Adipocyte (in vitro differentiated cells): ENCODE data around the gene ANAPC15.
A peak's percentile ranks its signal among the peaks of the same experiment; 100 is the strongest.
"Not testable (repeated sequence)": the region's sequence is repeated elsewhere in the genome, so short reads cannot be mapped to it uniquely, and the experiment has no call there.

Source experiments
- DNase-seq: peaks from one replicate; pipeline ENCODE4 v3.0.0-alpha.2; 2015; ENCODE audit warnings: low read depth
- H3K27me3 ChIP-seq: replicated peaks from 2 replicates; pipeline ENCODE4 v1.7.0; 2013; ENCODE audit warnings: mild to moderate bottlenecking, low read length, moderate library complexity; ENCODE audit not compliant: control insufficient read depth, insufficient read depth
- H3K36me3 ChIP-seq: 2 replicates; pipeline ENCODE4 v1.7.0; 2013; ENCODE audit warnings: low read length, mild to moderate bottlenecking, moderate library complexity; ENCODE audit not compliant: control insufficient read depth, insufficient read depth, severe bottlenecking
- H3K4me1 ChIP-seq: 2 replicates; pipeline ENCODE4 v1.7.0; 2013; ENCODE audit warnings: mild to moderate bottlenecking, low read length, moderate library complexity; ENCODE audit not compliant: control insufficient read depth, insufficient read depth
- H3K4me3 ChIP-seq: 2 replicates; pipeline ENCODE4 v1.7.0; 2013; ENCODE audit warnings: mild to moderate bottlenecking, low read length, moderate library complexity
- H3K9ac ChIP-seq: 2 replicates; pipeline ENCODE4 v1.7.0; 2013; ENCODE audit warnings: mild to moderate bottlenecking, low read length, moderate library complexity
- H3K9me3 ChIP-seq: 2 replicates; pipeline ENCODE4 v1.7.0; 2013; ENCODE audit warnings: mild to moderate bottlenecking, low read length, moderate library complexity; ENCODE audit not compliant: control insufficient read depth

Gene ANAPC15

GRCh38 chr11:72141066-72141465, 28.6 kb upstream of the ANAPC15 start:
- H3K36me3 ChIP-seq: no peaks in the 10 kb centered on the region
- no peak overlapping the region for H3K4me3 ChIP-seq
- H3K9me3 ChIP-seq: no peaks in the 10 kb centered on the region
- peak overlapping the region; percentile 53 for H3K9ac ChIP-seq
- DNase-seq: peak; percentile 81
- peaks cover 31% of the 10 kb centered on the region for H3K4me1 ChIP-seq
- H3K27me3 ChIP-seq: no peaks in the 10 kb centered on the region

- no peaks in the 10 kb centered on the region for H3K27me3 ChIP-seq
- no peak overlapping the region for H3K4me3 ChIP-seq
- H3K9ac ChIP-seq: peak overlapping the region; percentile 29
- peaks cover 31% of the 10 kb centered on the region for H3K4me1 ChIP-seq
- no peaks in the 10 kb centered on the region for H3K36me3 ChIP-seq
- no peak for DNase-seq
- H3K9me3 ChIP-seq: no peaks in the 10 kb centered on the region
These were observed 28.2 kb upstream of the ANAPC15 start for GRCh38 chr11:72140661-72141060.

- Histone ChIP-seq H3K9ac (no peak overlapping the region), H3K4me1 (peaks cover 21% of the 10 kb centered on the region), H3K4me3 (no peak overlapping the region), H3K27me3 (no peaks in the 10 kb centered on the region), H3K36me3 (no peaks in the 10 kb centered on the region), H3K9me3 (no peaks in the 10 kb centered on the region)
- DNase-seq: no peak
These were observed 27.0 kb upstream of the ANAPC15 start for GRCh38 chr11:72139500-72139899.

GRCh38 chr11:72138821-72139390, 26.4 kb upstream of the ANAPC15 start:
- no peaks in the 10 kb centered on the region for H3K36me3 ChIP-seq
- no peak overlapping the region for H3K9ac ChIP-seq
- DNase-seq: no peak
- no peak overlapping the region for H3K4me3 ChIP-seq
- H3K4me1 ChIP-seq: peaks cover 21% of the 10 kb centered on the region
- no peaks in the 10 kb centered on the region for H3K27me3 ChIP-seq
- H3K9me3 ChIP-seq: no peaks in the 10 kb centered on the region

GRCh38 chr11:72136684-72137262, 24.3 kb upstream of the ANAPC15 start:
- Histone ChIP-seq H3K36me3 (no peaks in the 10 kb centered on the region), H3K9ac (no peak overlapping the region), H3K4me1 (peaks cover 22% of the 10 kb centered on the region), H3K9me3 (no peaks in the 10 kb centered on the region), H3K27me3 (no peaks in the 10 kb centered on the region), H3K4me3 (no peak overlapping the region)
- DNase-seq: no peak

GRCh38 chr11:72135891-72136683, 23.6 kb upstream of the ANAPC15 start:
- Histone ChIP-seq H3K27me3 (no peaks in the 10 kb centered on the region), H3K4me3 (no peak overlapping the region), H3K9ac (no peak overlapping the region), H3K4me1 (peaks cover 17% of the 10 kb centered on the region), H3K36me3 (no peaks in the 10 kb centered on the region), H3K9me3 (no peaks in the 10 kb centered on the region)
- DNase-seq: no peak

GRCh38 chr11:72135473-72135872, 23.0 kb upstream of the ANAPC15 start, which contains the start of gene FOLR3:
Gene FOLR3, plus strand, starts transcription at chr11:72135725. Its CDS starts 228 bp downstream, at chr11:72135953.
- H3K27me3 ChIP-seq, H3K9ac ChIP-seq, H3K4me3 ChIP-seq, H3K9me3 ChIP-seq, DNase-seq, H3K36me3 ChIP-seq: not testable (repeated sequence)
- peaks cover 11% of the 10 kb centered on the region for H3K4me1 ChIP-seq

- Histone ChIP-seq H3K36me3 (no peaks in the 10 kb centered on the region), H3K9ac (no peak overlapping the region), H3K4me3 (no peak overlapping the region), H3K4me1 (peaks cover 5% of the 10 kb centered on the region), H3K27me3 (no peaks in the 10 kb centered on the region), H3K9me3 (peaks cover 7% of the 10 kb centered on the region)
- no peak for DNase-seq
These were observed 20.2 kb upstream of the ANAPC15 start for GRCh38 chr11:72132646-72133045.

GRCh38 chr11:72129381-72129780, 16.9 kb upstream of the ANAPC15 start:
- Histone ChIP-seq H3K36me3 (no peaks in the 10 kb centered on the region), H3K27me3 (no peaks in the 10 kb centered on the region), H3K9ac (no peak overlapping the region), H3K4me3 (no peak overlapping the region), H3K9me3 (peaks cover 7% of the 10 kb centered on the region), H3K4me1 (peaks cover 5% of the 10 kb centered on the region)
- DNase-seq: no peak

- no peaks in the 10 kb centered on the region for H3K27me3 ChIP-seq
- H3K9ac ChIP-seq: no peak overlapping the region
- H3K4me3 ChIP-seq: no peak overlapping the region
- H3K4me1 ChIP-seq: peaks cover 2% of the 10 kb centered on the region
- no peak for DNase-seq
- H3K9me3 ChIP-seq: peaks cover 7% of the 10 kb centered on the region
- no peaks in the 10 kb centered on the region for H3K36me3 ChIP-seq
These were observed 15.4 kb upstream of the ANAPC15 start for GRCh38 chr11:72127923-72128322.

GRCh38 chr11:72125956-72126355, 13.5 kb upstream of the ANAPC15 start:
- Histone ChIP-seq H3K36me3 (no peaks in the 10 kb centered on the region), H3K27me3 (no peaks in the 10 kb centered on the region), H3K9me3 (peaks cover 7% of the 10 kb centered on the region), H3K4me1 (no peaks in the 10 kb centered on the region), H3K9ac (no peak overlapping the region), H3K4me3 (no peak overlapping the region)
- no peak for DNase-seq
